ENCODE data around the gene EDN2.
A peak's percentile ranks its signal among the peaks of the same experiment; 100 is the strongest.

EDN2 gene

GRCh38 chr1:41450747-41451285 is 33.7 kb downstream of the EDN2 start:
- H4K8ac ChIP-seq (ENCODE audit: low read depth, low read length), result no peak overlapping the region
- H3K36me3 ChIP-seq (replicated peaks in 1 of 2; ENCODE audit: control insufficient read depth in 2 of 2, insufficient read depth in 2 of 2, low read length in 2 of 2), result no peaks in the 10 kb centered on the region
- WGBS, 2 donors (ENCODE audit: extremely low coverage in 2 of 2, insufficient read length in 2 of 2, insufficient replicate concordance in 1 of 2), result no CpG with 5 or more reads among the region's 9 CpGs
- no peak overlapping the region for H4K91ac ChIP-seq (ENCODE audit: low read depth, low read length, poor library complexity)
- H3K14ac ChIP-seq (ENCODE audit: low read length), result no peak overlapping the region
- H3K27me3 ChIP-seq (ENCODE audit: control insufficient read depth in 3 of 3, insufficient read depth in 3 of 3, low read depth in 1 of 3, low read length in 3 of 3), result no peaks in the 10 kb centered on the region
- H2BK15ac ChIP-seq (ENCODE audit: low read length), result no peak overlapping the region
- H3K79me1 ChIP-seq (ENCODE audit: low read depth, low read length), result no peaks in the 10 kb centered on the region
- H3K23ac ChIP-seq (ENCODE audit: low read depth, low read length, poor library complexity), result no peak overlapping the region
- no peaks in the 10 kb centered on the region for H3K9me3 ChIP-seq (replicated peaks in 1 of 2; ENCODE audit: control insufficient read depth in 2 of 2, insufficient read depth in 1 of 2, low read depth in 1 of 2, low read length in 2 of 2)
- no peak overlapping the region for H3K4ac ChIP-seq (ENCODE audit: low read length)
- no peak overlapping the region for H3K4me2 ChIP-seq (ENCODE audit: insufficient read depth, low read length, poor library complexity, severe bottlenecking)
- H3K9ac ChIP-seq (ENCODE audit: low read depth, low read length, poor library complexity), result no peak overlapping the region
- no peak overlapping the region for H2AFZ ChIP-seq (ENCODE audit: low read length)
- no peak overlapping the region for H2BK5ac ChIP-seq (ENCODE audit: low read length)
- no peak for DNase-seq (ENCODE audit: low spot score)
- no peak overlapping the region for H2AK5ac ChIP-seq (ENCODE audit: low read depth, low read length)
- peak overlapping the region; percentile 15 for H3K18ac ChIP-seq (ENCODE audit: low read length)
- no peak overlapping the region for H2BK12ac ChIP-seq (ENCODE audit: low read length)
- H2BK120ac ChIP-seq (ENCODE audit: low read depth, low read length), result no peak overlapping the region
- H3K4me3 ChIP-seq (ENCODE audit: low read length in 2 of 2), result no peak overlapping the region
- H3K27ac ChIP-seq (replicated peaks; ENCODE audit: low read length), result no peak overlapping the region
- peaks cover 2 to 14% of the 10 kb centered on the region in 2 donors for H3K4me1 ChIP-seq (ENCODE audit: control insufficient read depth in 2 of 2, insufficient read depth in 1 of 2, low read depth in 1 of 2, low read length in 2 of 2)

- Histone ChIP-seq H2AFZ (ENCODE audit: low read length) (no peak overlapping the region), H2AK5ac (ENCODE audit: low read depth, low read length) (no peak overlapping the region), H3K4me2 (ENCODE audit: insufficient read depth, low read length, poor library complexity, severe bottlenecking) (no peak overlapping the region), H3K9ac (ENCODE audit: low read depth, low read length, poor library complexity) (no peak overlapping the region), H3K4me3 (ENCODE audit: low read length in 2 of 2) (no peak overlapping the region), H3K27me3 (ENCODE audit: control insufficient read depth in 3 of 3, insufficient read depth in 3 of 3, low read depth in 1 of 3, low read length in 3 of 3) (no peaks in the 10 kb centered on the region), H3K4me1 (ENCODE audit: control insufficient read depth in 2 of 2, insufficient read depth in 1 of 2, low read depth in 1 of 2, low read length in 2 of 2) (peaks cover 0 to 13% of the 10 kb centered on the region in 2 donors), H4K8ac (ENCODE audit: low read depth, low read length) (no peak overlapping the region), H3K36me3 (replicated peaks in 1 of 2; ENCODE audit: control insufficient read depth in 2 of 2, insufficient read depth in 2 of 2, low read length in 2 of 2) (no peaks in the 10 kb centered on the region), H3K9me3 (replicated peaks in 1 of 2; ENCODE audit: control insufficient read depth in 2 of 2, insufficient read depth in 1 of 2, low read depth in 1 of 2, low read length in 2 of 2) (peaks cover 1 to 8% of the 10 kb centered on the region in 2 donors), H2BK12ac (ENCODE audit: low read length) (no peak overlapping the region), H3K18ac (ENCODE audit: low read length) (no peak overlapping the region), H2BK5ac (ENCODE audit: low read length) (no peak overlapping the region), H3K14ac (ENCODE audit: low read length) (no peak overlapping the region), H3K27ac (replicated peaks; ENCODE audit: low read length) (no peak overlapping the region), H2BK120ac (ENCODE audit: low read depth, low read length) (no peak overlapping the region), H2BK15ac (ENCODE audit: low read length) (peak overlapping the region; percentile 8), H4K91ac (ENCODE audit: low read depth, low read length, poor library complexity) (no peak overlapping the region), H3K79me1 (ENCODE audit: low read depth, low read length) (no peaks in the 10 kb centered on the region), H3K4ac (ENCODE audit: low read length) (no peak overlapping the region), H3K23ac (ENCODE audit: low read depth, low read length, poor library complexity) (no peak overlapping the region)
- no peak for DNase-seq (ENCODE audit: low spot score)
- no CpG with 5 or more reads among the region's 10 CpGs for WGBS, 2 donors (ENCODE audit: extremely low coverage in 2 of 2, insufficient read length in 2 of 2, insufficient replicate concordance in 1 of 2)
These were observed 35.1 kb downstream of the EDN2 start for GRCh38 chr1:41449326-41449921.

- Histone ChIP-seq H2BK12ac (ENCODE audit: low read length) (no peak overlapping the region), H2BK120ac (ENCODE audit: low read depth, low read length) (no peak overlapping the region), H3K9ac (ENCODE audit: low read depth, low read length, poor library complexity) (no peak overlapping the region)
These were observed 35.7 kb downstream of the EDN2 start for GRCh38 chr1:41448821-41449220.

GRCh38 chr1:41447995-41448770 is 36.3 kb downstream of the EDN2 start:
- H3K18ac ChIP-seq (ENCODE audit: low read length), result peak overlapping the region; percentile 15
- no peak overlapping the region for H2BK12ac ChIP-seq (ENCODE audit: low read length)
- H4K8ac ChIP-seq (ENCODE audit: low read depth, low read length), result no peak overlapping the region
- no peak overlapping the region for H2BK15ac ChIP-seq (ENCODE audit: low read length)
- peak overlapping the region; percentile 5 for H2AK5ac ChIP-seq (ENCODE audit: low read depth, low read length)
- H2AFZ ChIP-seq (ENCODE audit: low read length), result no peak overlapping the region
- no peak overlapping the region for H4K91ac ChIP-seq (ENCODE audit: low read depth, low read length, poor library complexity)
- H3K9ac ChIP-seq (ENCODE audit: low read depth, low read length, poor library complexity), result no peak overlapping the region
- no CpG with 5 or more reads among the region's 8 CpGs for WGBS, 2 donors (ENCODE audit: extremely low coverage in 2 of 2, insufficient read length in 2 of 2, insufficient replicate concordance in 1 of 2)
- H3K4me3 ChIP-seq (ENCODE audit: low read length in 2 of 2), result peak overlapping the region in 1 of 2 donors; percentile 32
- H2BK5ac ChIP-seq (ENCODE audit: low read length), result no peak overlapping the region
- no peak overlapping the region for H3K4me2 ChIP-seq (ENCODE audit: insufficient read depth, low read length, poor library complexity, severe bottlenecking)
- no peak overlapping the region for H3K27ac ChIP-seq (replicated peaks; ENCODE audit: low read length)
- H3K36me3 ChIP-seq (replicated peaks in 1 of 2; ENCODE audit: control insufficient read depth in 2 of 2, insufficient read depth in 2 of 2, low read length in 2 of 2), result no peaks in the 10 kb centered on the region
- no peak for DNase-seq (ENCODE audit: low spot score)
- peaks cover 0 to 9% of the 10 kb centered on the region in 2 donors for H3K4me1 ChIP-seq (ENCODE audit: control insufficient read depth in 2 of 2, insufficient read depth in 1 of 2, low read depth in 1 of 2, low read length in 2 of 2)
- no peaks in the 10 kb centered on the region for H3K79me1 ChIP-seq (ENCODE audit: low read depth, low read length)
- H3K23ac ChIP-seq (ENCODE audit: low read depth, low read length, poor library complexity), result no peak overlapping the region
- no peak overlapping the region for H3K4ac ChIP-seq (ENCODE audit: low read length)
- H2BK120ac ChIP-seq (ENCODE audit: low read depth, low read length), result no peak overlapping the region
- no peaks in the 10 kb centered on the region for H3K27me3 ChIP-seq (ENCODE audit: control insufficient read depth in 3 of 3, insufficient read depth in 3 of 3, low read depth in 1 of 3, low read length in 3 of 3)
- no peak overlapping the region for H3K14ac ChIP-seq (ENCODE audit: low read length)
- peaks cover 4 to 14% of the 10 kb centered on the region in 2 donors for H3K9me3 ChIP-seq (replicated peaks in 1 of 2; ENCODE audit: control insufficient read depth in 2 of 2, insufficient read depth in 1 of 2, low read depth in 1 of 2, low read length in 2 of 2)

More at GRCh38 chr1:41448821-41449220, 35.7 kb downstream of the EDN2 start:
- H4K8ac ChIP-seq (ENCODE audit: low read depth, low read length), result no peak overlapping the region
- H3K4me2 ChIP-seq (ENCODE audit: insufficient read depth, low read length, poor library complexity, severe bottlenecking), result no peak overlapping the region
- no CpG with 5 or more reads among the region's 4 CpGs for WGBS, 2 donors (ENCODE audit: extremely low coverage in 2 of 2, insufficient read length in 2 of 2, insufficient replicate concordance in 1 of 2)
- no peaks in the 10 kb centered on the region for H3K36me3 ChIP-seq (replicated peaks in 1 of 2; ENCODE audit: control insufficient read depth in 2 of 2, insufficient read depth in 2 of 2, low read length in 2 of 2)
- peaks cover 4 to 14% of the 10 kb centered on the region in 2 donors for H3K9me3 ChIP-seq (replicated peaks in 1 of 2; ENCODE audit: control insufficient read depth in 2 of 2, insufficient read depth in 1 of 2, low read depth in 1 of 2, low read length in 2 of 2)
- no peak overlapping the region for H2AFZ ChIP-seq (ENCODE audit: low read length)
- no peaks in the 10 kb centered on the region for H3K27me3 ChIP-seq (ENCODE audit: control insufficient read depth in 3 of 3, insufficient read depth in 3 of 3, low read depth in 1 of 3, low read length in 3 of 3)
- H3K4ac ChIP-seq (ENCODE audit: low read length), result no peak overlapping the region
- DNase-seq (ENCODE audit: low spot score), result no peak
- H3K14ac ChIP-seq (ENCODE audit: low read length), result no peak overlapping the region
- H3K79me1 ChIP-seq (ENCODE audit: low read depth, low read length), result no peaks in the 10 kb centered on the region
- no peak overlapping the region for H4K91ac ChIP-seq (ENCODE audit: low read depth, low read length, poor library complexity)
- H2AK5ac ChIP-seq (ENCODE audit: low read depth, low read length), result no peak overlapping the region
- no peak overlapping the region for H2BK5ac ChIP-seq (ENCODE audit: low read length)
- H3K23ac ChIP-seq (ENCODE audit: low read depth, low read length, poor library complexity), result no peak overlapping the region
- H2BK15ac ChIP-seq (ENCODE audit: low read length), result no peak overlapping the region
- H3K4me1 ChIP-seq (ENCODE audit: control insufficient read depth in 2 of 2, insufficient read depth in 1 of 2, low read depth in 1 of 2, low read length in 2 of 2), result peaks cover 0 to 9% of the 10 kb centered on the region in 2 donors
- no peak overlapping the region for H3K27ac ChIP-seq (replicated peaks; ENCODE audit: low read length)
- H3K18ac ChIP-seq (ENCODE audit: low read length), result no peak overlapping the region
- H3K4me3 ChIP-seq (ENCODE audit: low read length in 2 of 2), result no peak overlapping the region
